Spleen (tissue), 11 donors: ENCODE data around the gene SLC27A1. TPM values are rescaled to one million over a fixed set of nuclear protein-coding genes. Genes with fewer than 3 reads are reported as not detected.

Experiments
- DNase-seq: peaks from one replicate; pipeline ENCODE4 v3.0.0-alpha.2; 2020
- H3K27ac ChIP-seq, 8 donors: fragments of 200-600 bp; sonication (generic) in 7 of 8; 1 replicate in 4 of 8; 2 replicates in 4 of 8; pipeline versions ENCODE4 v1.5.0 to v1.8.0; 2016 to 2021; ENCODE audit warnings: inconsistent platforms in 4 of 8, mild to moderate bottlenecking in 4 of 8, moderate library complexity in 1 of 8
- H3K27me3 ChIP-seq, 7 donors: fragments of 200-600 bp; sonication (generic) in 6 of 7; replicated peaks in 1 of 7; 1 replicate in 4 of 7; 2 replicates in 3 of 7; pipeline versions ENCODE4 v1.5.0 to v1.8.0; 2016 to 2021; ENCODE audit warnings: inconsistent platforms in 3 of 7, mild to moderate bottlenecking in 1 of 7
- H3K36me3 ChIP-seq, 6 donors: fragments of 200-600 bp; sonication (generic) in 5 of 6; 1 replicate in 4 of 6; 2 replicates in 2 of 6; pipeline versions ENCODE4 v1.5.0 to v1.8.0; 2016 to 2021; ENCODE audit warnings: inconsistent platforms in 2 of 6
- H3K4me1 ChIP-seq, 6 donors: fragments of 200-600 bp; sonication (generic) in 5 of 6; 1 replicate in 3 of 6; 2 replicates in 3 of 6; pipeline versions ENCODE4 v1.5.0 to v1.8.0; 2016 to 2021; ENCODE audit warnings: inconsistent platforms in 3 of 6
- H3K4me3 ChIP-seq, 8 donors: fragments of 200-600 bp; sonication (generic) in 7 of 8; 1 replicate in 4 of 8; 2 replicates in 4 of 8; pipeline versions ENCODE4 v1.5.0 to v1.8.0; 2016 to 2021; ENCODE audit warnings: inconsistent platforms in 4 of 8, mild to moderate bottlenecking in 4 of 8, moderate library complexity in 2 of 8
- H3K9me3 ChIP-seq, 8 donors: fragments of 200-600 bp; sonication (generic) in 7 of 8; 1 replicate in 4 of 8; 2 replicates in 4 of 8; pipeline versions ENCODE4 v1.5.0 to v1.8.0; 2016 to 2021; ENCODE audit warnings: inconsistent platforms in 4 of 8
- POLR2A ChIP-seq, 3 donors: fragments of 450-650 bp; IDR thresholded peaks; one replicate each; pipeline ENCODE4 v1.5.1; 2017; ENCODE audit warnings: antibody characterized with exemption in 3 of 3, mild to moderate bottlenecking in 1 of 3
- POLR2AphosphoS5 ChIP-seq, 3 donors: sonication (generic); formaldehyde crosslinking; IDR thresholded peaks; one replicate each; pipeline ENCODE4 v1.5.1; 2017; ENCODE audit warnings: antibody characterized with exemption in 3 of 3
- WGBS, 5 donors: extraction: QIAGEN DNeasy Blood & Tissue Kit in 3 of 5; methylation state at CpG; one replicate each; pipeline versions ENCODE4 v1.1.5 to v1.1.7; 2013 to 2018; 5-methylcytosine and 5-hydroxymethylcytosine counted together
- intact Hi-C: fragments of 100-400 bp; cut with DNase I; formaldehyde crosslinking; loops from one replicate; pipeline ENCODE4 v1.15.0; 2023; ENCODE audit warnings: low total_unique reads
- polyA plus RNA-seq, 3 donors: library from polyadenylated mRNA; stranded (reverse); fragments of 200-250 nt; gene quantifications; one replicate each; pipeline ENCODE4 v1.2.1, GENCODE V29; 2013
- total RNA-seq, 7 donors: library from RNA; depleted of rRNA in 3 of 7; stranded (reverse); fragments of >200 nt in 3 of 7; fragmentation: NEBNext Ultra II Directional in 4 of 7; extraction: Animal tissue kit (Norgen Biotek cat#: 25700) in 4 of 7; gene quantifications; one replicate each; pipeline versions ENCODE4 v1.1.0 to v1.2.1, GENCODE V29; 2016 to 2021
- TF ChIP-seq, protein P1 (sequence below), 11 experiments: fragments of 200-600 bp in 7 of 11; fragments of 450-650 bp in 4 of 11; sonication (generic) in 4 of 11; IDR thresholded peaks in 8 of 11; conservative IDR thresholded peaks in 3 of 11; 1 replicate in 7 of 11; 2 replicates in 4 of 11; pipeline versions ENCODE4 v1.4.0 to v1.8.0; 2016 to 2021; ENCODE audit warnings: antibody characterized with exemption in 11 of 11, inconsistent platforms in 4 of 11, mild to moderate bottlenecking in 1 of 11
- donor health status: healthy with polysubstance abuse.
- donor health status: DM: no; HTN: no; CAD: no; lungs with moderate emphysema.
- donor health status: DM: no; HTN: no; CAD: no.
- donor health status: Bipolar disorder and iron deficiency.
- donor health status: healthy.
- donor health status: DM: no; HTN: no; CAD: no.
- donor health status: DM: yes; HTN: yes; CAD: no.

The SLC27A1 gene
- total and polyA plus RNA-seq, 10 donors: 4.8 to 23.3 (median 14.8) TPM

DNA sequence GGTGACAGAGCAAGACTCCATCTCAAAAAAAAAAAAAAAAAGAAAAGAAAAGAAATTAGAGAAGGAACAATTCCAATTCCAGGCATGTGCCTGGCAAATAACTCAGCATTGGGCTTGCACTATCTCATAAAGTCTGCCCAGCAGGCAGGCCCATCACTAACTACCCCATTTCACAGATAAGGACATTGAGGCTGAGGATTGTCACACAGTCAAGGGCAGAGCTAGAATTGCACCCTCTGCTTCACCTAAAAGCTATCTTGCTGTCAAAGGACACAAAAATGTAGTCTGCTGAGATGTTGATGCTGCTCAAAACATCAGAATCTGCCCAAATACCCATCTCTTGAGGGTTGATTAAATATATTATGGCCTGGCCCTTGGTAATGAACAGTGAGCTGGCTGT lies 64.4 kb downstream of the SLC27A1 start:
- Histone ChIP-seq H3K27ac (no peak overlapping the region), H3K4me1 (peaks cover 5 to 50% (median 27%) of the 10 kb centered on the region in 6 donors), H3K36me3 (peaks cover 0 to 45% (median 6%) of the 10 kb centered on the region in 6 donors), H3K9me3 (no peaks in the 10 kb centered on the region), H3K4me3 (no peak overlapping the region), H3K27me3 (no peaks in the 10 kb centered on the region)
- intact Hi-C loops: no loop called here
- DNase-seq: no peak
- TF ChIP-seq, protein P1, sequence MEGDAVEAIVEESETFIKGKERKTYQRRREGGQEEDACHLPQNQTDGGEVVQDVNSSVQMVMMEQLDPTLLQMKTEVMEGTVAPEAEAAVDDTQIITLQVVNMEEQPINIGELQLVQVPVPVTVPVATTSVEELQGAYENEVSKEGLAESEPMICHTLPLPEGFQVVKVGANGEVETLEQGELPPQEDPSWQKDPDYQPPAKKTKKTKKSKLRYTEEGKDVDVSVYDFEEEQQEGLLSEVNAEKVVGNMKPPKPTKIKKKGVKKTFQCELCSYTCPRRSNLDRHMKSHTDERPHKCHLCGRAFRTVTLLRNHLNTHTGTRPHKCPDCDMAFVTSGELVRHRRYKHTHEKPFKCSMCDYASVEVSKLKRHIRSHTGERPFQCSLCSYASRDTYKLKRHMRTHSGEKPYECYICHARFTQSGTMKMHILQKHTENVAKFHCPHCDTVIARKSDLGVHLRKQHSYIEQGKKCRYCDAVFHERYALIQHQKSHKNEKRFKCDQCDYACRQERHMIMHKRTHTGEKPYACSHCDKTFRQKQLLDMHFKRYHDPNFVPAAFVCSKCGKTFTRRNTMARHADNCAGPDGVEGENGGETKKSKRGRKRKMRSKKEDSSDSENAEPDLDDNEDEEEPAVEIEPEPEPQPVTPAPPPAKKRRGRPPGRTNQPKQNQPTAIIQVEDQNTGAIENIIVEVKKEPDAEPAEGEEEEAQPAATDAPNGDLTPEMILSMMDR (IDR thresholded peaks at IDR 0.05 in 8 of 11, conservative IDR thresholded peaks at IDR 0.05 in 3 of 11): no peak
- TF ChIP-seq POLR2A (IDR thresholded peaks at IDR 0.05) (no peak), POLR2AphosphoS5 (IDR thresholded peaks at IDR 0.05) (no peak)

DNA sequence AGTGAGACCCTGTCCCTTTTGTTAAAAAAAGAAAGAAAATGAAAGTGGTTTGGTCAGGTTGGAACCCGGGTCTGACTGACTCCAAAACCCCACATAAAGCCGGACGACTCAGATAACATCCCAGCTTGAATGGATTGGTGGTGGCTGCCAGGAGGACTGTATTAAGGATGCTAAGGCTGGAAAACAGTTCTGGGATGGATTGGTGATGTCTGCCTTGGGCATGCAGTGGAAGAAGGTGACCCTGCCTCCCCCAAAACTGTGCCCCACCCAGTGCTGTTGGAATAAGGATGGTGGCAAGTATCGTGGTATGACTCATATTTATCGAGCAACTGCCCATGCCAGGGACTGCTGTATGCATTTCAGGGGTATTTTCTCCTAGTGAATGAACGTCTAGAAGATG lies 66.6 kb downstream of the SLC27A1 start:
- H3K36me3 ChIP-seq: peaks cover 0 to 36% (median 5%) of the 10 kb centered on the region in 6 donors
- H3K27me3 ChIP-seq: no peaks in the 10 kb centered on the region
- DNase-seq: no peak
- H3K9me3 ChIP-seq: no peaks in the 10 kb centered on the region
- WGBS, 5 donors: 85 to 95% (median 88%) methylated on average over 6 of the region's 6 CpGs
- TF ChIP-seq POLR2A (IDR thresholded peaks at IDR 0.05) (no peak), POLR2AphosphoS5 (IDR thresholded peaks at IDR 0.05) (no peak)
- TF ChIP-seq, protein P1 (IDR thresholded peaks at IDR 0.05 in 8 of 11, conservative IDR thresholded peaks at IDR 0.05 in 3 of 11): no peak
- H3K4me1 ChIP-seq: peaks cover 5 to 43% (median 16%) of the 10 kb centered on the region in 6 donors
- no peak overlapping the region for H3K27ac ChIP-seq
- intact Hi-C loops: no loop called here
- no peak overlapping the region for H3K4me3 ChIP-seq

DNA sequence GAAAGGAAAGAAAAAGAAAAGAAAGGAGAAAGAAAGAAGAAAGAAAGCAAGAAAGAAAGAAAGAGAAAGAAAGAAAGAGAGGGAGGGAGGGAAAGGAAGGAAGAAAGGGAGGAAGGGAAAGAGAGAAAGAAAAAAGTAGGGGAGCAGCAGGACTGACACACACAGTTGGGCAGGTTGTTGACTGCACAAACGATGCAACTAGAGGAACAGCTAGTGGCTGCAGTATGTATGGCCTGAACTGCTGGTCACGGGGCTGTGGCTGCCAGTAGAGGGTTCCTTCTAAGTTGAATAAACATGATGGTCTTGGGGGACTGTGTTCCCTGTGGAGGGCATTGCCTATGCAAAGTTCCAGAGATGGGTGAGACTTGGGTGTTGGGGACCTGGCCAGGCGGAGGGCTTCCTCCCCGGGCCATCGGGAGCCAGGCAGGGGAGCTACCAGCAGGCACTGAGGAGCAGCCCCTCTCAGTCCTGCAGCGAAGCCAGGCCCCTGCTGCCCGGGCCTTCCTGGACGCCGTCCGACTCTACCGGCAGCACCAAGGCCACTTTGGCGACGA lies 68.4 kb downstream of the SLC27A1 start:
- intact Hi-C loops: no loop called here
- peak overlapping the region; percentile 35 to 74 (median 46) for H3K4me3 ChIP-seq
- WGBS, 5 donors: 7 to 9% (median 8%) methylated on average over 6 to 13 of the region's 13 CpGs
- no peak for DNase-seq
- peak in 1 of 3 donors; percentile 8 for TF ChIP-seq POLR2AphosphoS5 (IDR thresholded peaks at IDR 0.05)
- TF ChIP-seq, protein P1 (IDR thresholded peaks at IDR 0.05 in 8 of 11, conservative IDR thresholded peaks at IDR 0.05 in 3 of 11): no peak
- no peak for TF ChIP-seq POLR2A (IDR thresholded peaks at IDR 0.05)
- peaks cover 5 to 44% (median 16%) of the 10 kb centered on the region in 6 donors for H3K4me1 ChIP-seq
- peak overlapping the region in 7 of 8 donors; percentile 63 to 86 (median 76) for H3K27ac ChIP-seq
- peaks cover 0 to 30% (median 0%) of the 10 kb centered on the region in 6 donors for H3K36me3 ChIP-seq
- no peaks in the 10 kb centered on the region for H3K9me3 ChIP-seq
- H3K27me3 ChIP-seq: no peaks in the 10 kb centered on the region

DNA sequence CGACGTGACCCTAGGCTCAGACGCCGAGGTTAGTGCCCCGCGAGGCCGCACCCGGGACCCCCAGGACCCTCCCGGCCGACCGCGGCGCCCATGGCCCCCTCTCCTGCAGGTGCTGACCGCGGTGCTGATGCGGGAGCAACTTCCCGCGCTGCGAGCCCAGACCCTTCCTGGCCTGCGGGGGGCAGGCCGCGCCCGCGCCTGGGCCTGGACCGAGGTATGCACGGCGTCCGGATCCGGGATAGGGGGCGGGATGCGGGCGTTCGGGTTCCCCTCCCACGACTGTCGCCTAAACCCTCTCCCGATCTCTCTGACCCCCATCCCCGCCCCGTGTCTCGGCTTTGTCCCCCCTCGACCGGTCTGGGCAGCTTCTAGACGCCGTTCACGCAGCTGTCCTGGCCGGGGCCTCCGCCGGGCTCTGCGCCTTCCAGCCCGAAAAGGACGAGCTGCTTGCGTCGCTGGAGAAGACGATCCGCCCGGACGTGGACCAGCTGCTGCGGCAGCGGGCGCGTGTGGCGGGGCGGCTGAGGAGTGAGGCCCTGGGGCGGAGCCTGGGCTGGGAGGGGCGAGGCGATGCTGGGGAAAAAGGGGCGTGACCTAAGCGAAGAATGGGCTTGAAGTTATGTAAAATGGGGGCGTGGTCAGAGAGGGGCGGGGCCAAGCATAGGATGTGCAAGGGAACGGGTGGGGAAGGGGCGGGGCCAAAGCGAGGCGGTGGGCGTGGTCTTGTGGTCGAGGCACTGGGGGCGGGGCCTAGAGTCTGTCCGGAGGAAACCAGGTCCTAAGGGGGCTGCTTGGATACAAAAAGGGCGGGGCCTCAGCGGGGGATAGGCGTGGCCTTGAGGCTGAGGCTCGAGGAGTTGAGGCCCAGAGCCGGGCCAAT lies 69.2 kb downstream of the SLC27A1 start:
- no peaks in the 10 kb centered on the region for H3K27me3 ChIP-seq
- intact Hi-C loops: no loop called here
- peak overlapping the region in 7 of 8 donors; percentile 63 to 86 (median 76) for H3K27ac ChIP-seq
- peak; percentile 98 for DNase-seq
- whole genome bisulfite sequencing, 5 donors: 2 to 5% (median 2%) methylated on average over 53 to 82 of the region's 82 CpGs
- TF ChIP-seq POLR2A (IDR thresholded peaks at IDR 0.05) (no peak), POLR2AphosphoS5 (IDR thresholded peaks at IDR 0.05) (peak; percentile 81 to 91 (median 82))
- TF ChIP-seq, protein P1 (IDR thresholded peaks at IDR 0.05 in 8 of 11, conservative IDR thresholded peaks at IDR 0.05 in 3 of 11): peak in 5 of 11 experiments; percentile 26 to 48 (median 44)
- peaks cover 0 to 26% (median 0%) of the 10 kb centered on the region in 6 donors for H3K36me3 ChIP-seq
- H3K4me3 ChIP-seq: peak overlapping the region; percentile 35 to 74 (median 46)
- no peaks in the 10 kb centered on the region for H3K9me3 ChIP-seq
- peaks cover 5 to 44% (median 16%) of the 10 kb centered on the region in 6 donors for H3K4me1 ChIP-seq
